HUES6 (cell line): Measurements from ENCODE around the gene BICD1.
A peak's percentile ranks its signal among the peaks of the same experiment; 100 is the strongest.

Experiments
- H3K27ac ChIP-seq: 2 replicates; pipeline ENCODE4 v1.7.0; 2013; ENCODE audit warnings: low read depth, mild to moderate bottlenecking, low read length, inconsistent platforms
- H3K27me3 ChIP-seq: 2 replicates; pipeline ENCODE4 v1.6.1; 2013; ENCODE audit warnings: low read length; ENCODE audit not compliant: control insufficient read depth, insufficient read depth
- H3K36me3 ChIP-seq: 2 replicates; pipeline ENCODE4 v1.6.1; 2013; ENCODE audit warnings: low read length; ENCODE audit not compliant: control insufficient read depth, insufficient read depth
- H3K4me1 ChIP-seq: 2 replicates; pipeline ENCODE4 v1.6.1; 2013; ENCODE audit warnings: low read length; ENCODE audit not compliant: control insufficient read depth, insufficient read depth
- H3K4me3 ChIP-seq: 2 replicates; pipeline ENCODE4 v1.5.1; 2013; ENCODE audit warnings: low read depth, low read length
- H3K9ac ChIP-seq: one replicate; pipeline ENCODE4 v1.6.1; 2013; ENCODE audit warnings: mild to moderate bottlenecking, low read length
- H3K9me3 ChIP-seq: 2 replicates; pipeline ENCODE4 v1.6.1; 2013; ENCODE audit warnings: low read depth, low read length; ENCODE audit not compliant: control insufficient read depth, insufficient read depth

BICD1 gene

GRCh38 chr12:32281098-32281497 is 174.5 kb downstream of the BICD1 start:
- H3K36me3 ChIP-seq = no peaks in the 10 kb centered on the region
- no peak overlapping the region for H3K9ac ChIP-seq
- H3K4me3 ChIP-seq = no peak overlapping the region
- H3K27me3 ChIP-seq = no peaks in the 10 kb centered on the region
- H3K27ac ChIP-seq = no peak overlapping the region
- no peaks in the 10 kb centered on the region for H3K9me3 ChIP-seq
- H3K4me1 ChIP-seq = peaks cover 15% of the 10 kb centered on the region

DNA sequence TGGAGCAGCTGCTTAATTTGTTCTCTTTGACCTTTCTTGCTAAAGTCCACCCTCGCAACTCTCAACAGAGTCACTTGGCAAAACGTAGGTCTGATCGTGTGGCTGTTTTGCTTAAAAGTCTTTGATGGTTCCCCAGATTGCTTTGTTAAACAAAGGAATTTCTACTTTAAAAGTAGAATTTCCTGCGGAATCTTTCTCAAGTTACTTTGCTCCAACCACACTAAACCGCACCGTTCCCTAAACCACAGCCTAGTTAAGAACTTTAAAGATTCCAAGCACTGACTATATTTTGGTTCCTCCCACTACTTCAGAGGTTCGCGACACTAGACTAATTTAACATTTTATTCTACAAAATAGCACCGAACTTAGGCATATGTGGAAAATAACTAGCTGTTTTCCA is 177.9 kb downstream of the BICD1 start:
- Histone ChIP-seq H3K9ac (no peak overlapping the region), H3K4me1 (peaks cover 15% of the 10 kb centered on the region), H3K36me3 (no peaks in the 10 kb centered on the region; the same call in 1 of the 2 replicates), H3K4me3 (no peak overlapping the region), H3K9me3 (peaks cover 5% of the 10 kb centered on the region; the same call in 1 of the 2 replicates), H3K27ac (no peak overlapping the region), H3K27me3 (no peaks in the 10 kb centered on the region)

- peaks cover 18% of the 10 kb centered on the region for H3K4me1 ChIP-seq
- H3K9me3 ChIP-seq = peaks cover 5% of the 10 kb centered on the region; the same call in 1 of the 2 replicates
- H3K27ac ChIP-seq = no peak overlapping the region
- H3K27me3 ChIP-seq = no peaks in the 10 kb centered on the region
- H3K36me3 ChIP-seq = no peaks in the 10 kb centered on the region; the same call in 1 of the 2 replicates
- no peak overlapping the region for H3K9ac ChIP-seq
- H3K4me3 ChIP-seq = no peak overlapping the region
Measured at GRCh38 chr12:32285021-32285420, 178.4 kb downstream of the BICD1 start.

- Histone ChIP-seq H3K27ac (no peak overlapping the region), H3K9ac (no peak overlapping the region), H3K36me3 (no peaks in the 10 kb centered on the region; the same call in 1 of the 2 replicates), H3K4me3 (no peak overlapping the region), H3K9me3 (peaks cover 5% of the 10 kb centered on the region; the same call in 1 of the 2 replicates), H3K4me1 (peaks cover 23% of the 10 kb centered on the region), H3K27me3 (no peaks in the 10 kb centered on the region)
Measured at GRCh38 chr12:32285489-32285888, 178.8 kb downstream of the BICD1 start.

- Histone ChIP-seq H3K4me1 (peaks cover 17% of the 10 kb centered on the region), H3K27me3 (no peaks in the 10 kb centered on the region), H3K36me3 (peaks cover 13% of the 10 kb centered on the region), H3K9ac (no peak overlapping the region), H3K27ac (no peak overlapping the region), H3K9me3 (peaks cover 5% of the 10 kb centered on the region; the same call in 1 of the 2 replicates), H3K4me3 (no peak overlapping the region)
Measured at GRCh38 chr12:32290411-32290810, 183.8 kb downstream of the BICD1 start.

- Histone ChIP-seq H3K27me3 (no peaks in the 10 kb centered on the region), H3K9ac (no peak overlapping the region), H3K9me3 (peaks cover 5% of the 10 kb centered on the region; the same call in 1 of the 2 replicates), H3K4me3 (no peak overlapping the region), H3K36me3 (peaks cover 16% of the 10 kb centered on the region), H3K27ac (no peak overlapping the region), H3K4me1 (peaks cover 10% of the 10 kb centered on the region)
Measured at GRCh38 chr12:32292151-32292550, 185.5 kb downstream of the BICD1 start.

GRCh38 chr12:32293808-32294419 is 187.3 kb downstream of the BICD1 start:
- Histone ChIP-seq H3K27me3 (no peaks in the 10 kb centered on the region), H3K4me1 (peaks cover 10% of the 10 kb centered on the region), H3K4me3 (no peak overlapping the region), H3K36me3 (peaks cover 16% of the 10 kb centered on the region), H3K27ac (no peak overlapping the region), H3K9me3 (peaks cover 4% of the 10 kb centered on the region; the same call in 1 of the 2 replicates), H3K9ac (no peak overlapping the region)

DNA sequence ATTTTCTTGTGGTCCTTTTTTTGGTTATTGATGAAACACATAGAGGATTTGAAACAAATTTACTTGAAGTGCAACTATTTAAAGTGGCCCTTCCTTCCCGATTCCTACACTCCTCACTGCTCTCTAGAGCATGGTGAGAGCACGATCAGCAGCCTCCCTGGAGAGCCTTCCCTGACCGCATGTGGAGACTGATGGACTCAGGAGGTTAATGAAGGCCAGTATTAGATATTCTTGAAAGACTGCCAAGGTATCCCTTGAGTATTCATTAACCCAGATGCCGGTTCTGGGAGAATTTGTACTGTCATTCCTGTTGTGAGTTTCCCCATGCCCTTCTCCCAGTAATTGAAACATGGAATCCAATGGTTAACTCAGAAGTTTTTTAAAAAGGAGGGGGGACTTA is 189.9 kb downstream of the BICD1 start:
- Histone ChIP-seq H3K9me3 (no peaks in the 10 kb centered on the region), H3K9ac (no peak overlapping the region), H3K27ac (no peak overlapping the region), H3K4me1 (no peaks in the 10 kb centered on the region), H3K36me3 (peaks cover 16% of the 10 kb centered on the region), H3K27me3 (no peaks in the 10 kb centered on the region), H3K4me3 (no peak overlapping the region)

DNA sequence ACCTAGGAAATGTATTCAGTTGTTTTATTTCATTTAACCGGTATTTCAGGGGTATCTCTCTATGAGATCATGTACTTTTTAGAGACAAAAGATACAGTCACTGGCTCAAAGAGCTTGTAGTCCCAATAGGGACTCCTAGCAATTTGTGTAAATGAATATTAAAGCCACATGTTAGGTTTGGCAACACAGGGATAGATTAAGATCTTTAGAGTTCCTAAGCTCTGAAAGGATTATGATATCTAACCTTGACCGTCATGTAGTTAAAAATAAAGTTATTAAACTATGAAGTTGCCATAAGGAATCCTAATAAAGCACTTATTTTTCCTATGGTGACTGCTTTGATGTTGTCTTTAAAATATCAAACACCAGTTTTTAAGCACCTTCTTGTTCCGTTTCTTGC is 192.3 kb downstream of the BICD1 start:
- H3K9ac ChIP-seq = no peak overlapping the region
- H3K9me3 ChIP-seq = no peaks in the 10 kb centered on the region
- no peak overlapping the region for H3K4me3 ChIP-seq
- H3K4me1 ChIP-seq = no peaks in the 10 kb centered on the region
- H3K27ac ChIP-seq = no peak overlapping the region
- no peaks in the 10 kb centered on the region for H3K27me3 ChIP-seq
- H3K36me3 ChIP-seq = peaks cover 16% of the 10 kb centered on the region

DNA sequence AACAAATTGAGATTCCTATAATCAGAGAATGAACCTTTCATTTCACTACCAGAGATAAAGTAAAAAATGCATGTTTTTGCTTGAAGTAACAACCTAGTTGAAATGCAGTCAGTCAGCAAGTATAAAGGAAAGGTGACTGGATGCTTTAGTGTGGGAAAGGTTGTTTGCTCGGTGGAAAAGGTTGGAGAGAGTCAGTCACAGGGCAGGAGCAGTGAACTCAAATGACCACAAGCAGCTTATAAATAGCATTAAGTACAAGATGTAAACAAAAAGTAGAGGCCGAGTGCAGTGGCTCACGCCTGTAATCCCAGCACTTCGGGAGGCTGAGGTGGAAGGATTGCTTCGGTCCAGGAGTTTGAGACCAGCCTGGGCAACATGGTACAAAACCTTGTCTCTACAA is 194.6 kb downstream of the BICD1 start:
- no peak overlapping the region for H3K9ac ChIP-seq
- H3K4me1 ChIP-seq = no peaks in the 10 kb centered on the region
- peaks cover 14% of the 10 kb centered on the region for H3K36me3 ChIP-seq
- H3K4me3 ChIP-seq = no peak overlapping the region
- H3K27ac ChIP-seq = 0 out of 2 replicates have a peak overlapping the region, but pooled peaks have one; percentile 2
- no peaks in the 10 kb centered on the region for H3K27me3 ChIP-seq
- no peaks in the 10 kb centered on the region for H3K9me3 ChIP-seq

GRCh38 chr12:32302218-32303173 is 195.8 kb downstream of the BICD1 start:
- H3K9ac ChIP-seq = no peak overlapping the region
- no peaks in the 10 kb centered on the region for H3K27me3 ChIP-seq
- 0 out of 2 replicates have a peak, but pooled peaks cover 3% of the 10 kb centered on the region for H3K4me1 ChIP-seq
- H3K9me3 ChIP-seq = no peaks in the 10 kb centered on the region
- H3K36me3 ChIP-seq = peaks cover 19% of the 10 kb centered on the region
- no peak overlapping the region for H3K27ac ChIP-seq
- H3K4me3 ChIP-seq = no peak overlapping the region
